ENCODE measurements around the gene TMEM63B.

DNA sequence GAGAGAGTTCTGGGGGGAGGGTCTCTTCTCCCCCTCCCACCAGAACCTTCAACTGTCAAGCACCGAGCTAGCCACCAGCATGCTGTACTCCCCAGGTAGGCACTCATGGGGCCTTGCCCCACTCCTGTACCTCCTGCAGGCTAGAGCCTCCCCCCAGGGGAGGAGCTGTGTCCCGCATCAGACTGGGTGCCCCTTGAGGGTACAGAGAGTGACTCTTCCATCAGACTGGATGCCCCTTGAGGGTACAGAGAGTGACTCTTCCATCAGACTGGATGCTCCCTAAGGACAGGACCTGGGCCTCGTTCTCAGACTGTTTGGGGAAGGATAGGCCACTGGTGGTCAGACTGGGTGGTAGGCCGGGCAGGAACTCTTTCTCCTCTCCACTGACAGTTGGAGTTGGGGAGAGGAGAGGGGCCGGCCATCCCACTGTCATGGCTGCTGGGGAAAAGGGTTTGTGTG is 31.4 kb downstream of the TMEM63B start, which contains the start of gene CAPN11:
- TF ChIP-seq, protein P1, sequence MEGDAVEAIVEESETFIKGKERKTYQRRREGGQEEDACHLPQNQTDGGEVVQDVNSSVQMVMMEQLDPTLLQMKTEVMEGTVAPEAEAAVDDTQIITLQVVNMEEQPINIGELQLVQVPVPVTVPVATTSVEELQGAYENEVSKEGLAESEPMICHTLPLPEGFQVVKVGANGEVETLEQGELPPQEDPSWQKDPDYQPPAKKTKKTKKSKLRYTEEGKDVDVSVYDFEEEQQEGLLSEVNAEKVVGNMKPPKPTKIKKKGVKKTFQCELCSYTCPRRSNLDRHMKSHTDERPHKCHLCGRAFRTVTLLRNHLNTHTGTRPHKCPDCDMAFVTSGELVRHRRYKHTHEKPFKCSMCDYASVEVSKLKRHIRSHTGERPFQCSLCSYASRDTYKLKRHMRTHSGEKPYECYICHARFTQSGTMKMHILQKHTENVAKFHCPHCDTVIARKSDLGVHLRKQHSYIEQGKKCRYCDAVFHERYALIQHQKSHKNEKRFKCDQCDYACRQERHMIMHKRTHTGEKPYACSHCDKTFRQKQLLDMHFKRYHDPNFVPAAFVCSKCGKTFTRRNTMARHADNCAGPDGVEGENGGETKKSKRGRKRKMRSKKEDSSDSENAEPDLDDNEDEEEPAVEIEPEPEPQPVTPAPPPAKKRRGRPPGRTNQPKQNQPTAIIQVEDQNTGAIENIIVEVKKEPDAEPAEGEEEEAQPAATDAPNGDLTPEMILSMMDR (IDR thresholded peaks at IDR 0.05), result no peak
- TF ChIP-seq EZH2 (IDR thresholded peaks at IDR 0.05; ENCODE audit: borderline replicate concordance, insufficient read depth, low read depth, low read length, poor library complexity, severe bottlenecking), result no peak
